Heart left ventricle (tissue), 13 donors: ENCODE data around the gene UBXN7.

Experiments used
- CTCF ChIP-seq, 12 donors: fragments of 200-600 bp; sonication (generic) in 4 of 12; IDR thresholded peaks; one replicate each; pipeline versions ENCODE4 v1.5.0 to v1.8.0; 2018 to 2022; ENCODE audit warnings: antibody characterized with exemption in 12 of 12, mild to moderate bottlenecking in 5 of 12
- POLR2A ChIP-seq, 2 donors: fragments of 450-650 bp; IDR thresholded peaks; one replicate each; pipeline ENCODE4 v1.6.1; 2017; ENCODE audit warnings: antibody characterized with exemption in 2 of 2, mild to moderate bottlenecking in 2 of 2, moderate library complexity in 2 of 2
- donor health status: ischemic (EF 13 %, LVEDD 7.1; RV severe dilation, severe dysfunction).
- donor health status: DM: no; HTN: yes; CAD: no.
- donor health status: DM: no; HTN: no; CAD: no.
- donor health status: ischemic (EF 25% LVEDD 6.9; RV normal size, moderate dysfunction).
- donor health status: ischemic (EF 25% LVEDD 5.7; RV mildly dilated, moderate dysfunction).
- donor health status: ischemic (EF 35%, LVEDD 5.7; RV mildly dilated, moderate dysfunction).
- donor health status: nonischemic (EF 11% LVEDD 7.7; RV severe dilation, severe dysfunction).
- donor health status: DM: yes; HTN: yes; CAD: no.
- donor health status: PGD.
- donor health status: ischemic (EF 29% LVEDD 5.4; RV normal size, mild dysfunction).
- donor health status: nonischemic (EF 23%, LVEDD 6.1; RV moderate dilation, normal function).

GRCh38 chr3:196440041-196440537 is 7.9 kb upstream of the UBXN7 start:
- TF ChIP-seq CTCF (IDR thresholded peaks at IDR 0.05) (no peak), POLR2A (IDR thresholded peaks at IDR 0.05) (no peak)
